HG03575 (cell line): ENCODE data around the gene THAP3.

Source experiments
- ATAC-seq: cut with Tn5 transposase; IDR thresholded peaks from one replicate; pipeline ENCODE4 v1.9.1; 2021; ENCODE audit not compliant: unreplicated experiment, insufficient number of reproducible peaks, low FRiP score; ENCODE audit errors: extremely low read depth

Gene THAP3

DNA sequence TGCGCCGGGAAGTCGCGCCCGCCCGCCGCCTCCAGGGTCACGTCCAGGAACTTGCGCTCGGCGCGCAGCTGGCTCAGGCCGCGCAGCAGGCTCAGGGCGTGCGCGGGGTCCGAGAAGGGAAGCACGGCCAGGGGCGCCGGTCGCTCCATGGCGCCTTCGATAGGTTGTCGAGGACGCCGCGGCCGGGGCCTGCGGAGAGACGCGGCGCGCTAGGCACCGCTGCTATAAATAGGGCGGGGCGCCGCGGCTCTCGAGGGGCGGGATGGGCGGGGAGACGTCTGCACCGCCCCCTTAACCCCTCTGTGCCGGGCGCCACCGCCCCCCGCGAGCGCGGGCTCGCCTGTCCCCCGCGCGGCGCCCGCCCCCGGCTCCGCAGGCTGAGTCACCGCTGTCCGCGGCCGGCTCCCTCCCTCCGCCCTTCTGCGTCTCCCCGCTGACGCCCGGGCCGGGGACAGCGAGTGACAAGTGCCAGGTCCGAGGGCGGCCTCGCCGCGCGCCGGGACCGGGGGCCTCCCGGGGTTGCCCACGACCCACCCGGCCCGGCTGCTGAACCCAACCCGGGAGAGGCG is 21.9 kb upstream of the THAP3 start, which contains the start of gene KLHL21:
Gene KLHL21 (minus strand): TSS at position 201 of the 569 bp plus-strand sequence. CDS start 52 bp downstream, at position 149.
- no peak for ATAC-seq

DNA sequence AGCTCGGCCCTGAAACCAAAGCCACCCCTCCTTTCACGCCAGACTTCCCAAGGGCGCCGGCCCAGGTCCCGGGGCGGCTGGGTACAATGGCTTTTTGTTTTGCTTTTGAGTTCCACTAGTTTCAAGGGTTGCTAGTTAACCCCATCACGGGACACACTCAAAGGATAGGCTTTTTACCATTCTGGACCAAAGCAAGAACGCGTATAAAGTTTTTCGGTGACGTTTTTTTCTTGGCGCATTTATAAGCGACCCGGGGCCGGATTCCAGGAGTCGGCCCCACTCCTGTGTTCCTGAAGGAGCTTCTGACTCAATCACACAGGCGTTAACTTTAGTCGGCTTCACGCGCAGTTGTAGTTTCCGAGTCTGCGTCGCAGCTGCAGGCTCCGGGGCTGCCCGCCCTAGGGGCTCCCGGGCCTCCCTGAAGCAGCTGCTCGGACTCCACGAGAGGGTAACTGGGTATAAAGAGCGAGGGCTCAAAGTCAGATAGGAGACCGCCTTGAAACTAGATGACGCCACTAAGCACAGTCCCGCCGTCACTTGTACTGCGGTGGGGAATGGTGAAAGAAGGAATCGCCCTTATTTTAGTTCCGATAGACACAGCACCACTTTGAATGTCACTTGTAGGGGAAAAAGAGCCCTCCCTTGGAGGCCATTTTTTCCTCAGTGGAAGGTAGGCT is 21.3 kb upstream of the THAP3 start:
- no peak for ATAC-seq

- ATAC-seq: no peak
Observed at GRCh38 chr1:6603915-6604558, 20.6 kb upstream of the THAP3 start.

- no peak for ATAC-seq
Observed at GRCh38 chr1:6612641-6613360, 11.9 kb upstream of the THAP3 start.

DNA sequence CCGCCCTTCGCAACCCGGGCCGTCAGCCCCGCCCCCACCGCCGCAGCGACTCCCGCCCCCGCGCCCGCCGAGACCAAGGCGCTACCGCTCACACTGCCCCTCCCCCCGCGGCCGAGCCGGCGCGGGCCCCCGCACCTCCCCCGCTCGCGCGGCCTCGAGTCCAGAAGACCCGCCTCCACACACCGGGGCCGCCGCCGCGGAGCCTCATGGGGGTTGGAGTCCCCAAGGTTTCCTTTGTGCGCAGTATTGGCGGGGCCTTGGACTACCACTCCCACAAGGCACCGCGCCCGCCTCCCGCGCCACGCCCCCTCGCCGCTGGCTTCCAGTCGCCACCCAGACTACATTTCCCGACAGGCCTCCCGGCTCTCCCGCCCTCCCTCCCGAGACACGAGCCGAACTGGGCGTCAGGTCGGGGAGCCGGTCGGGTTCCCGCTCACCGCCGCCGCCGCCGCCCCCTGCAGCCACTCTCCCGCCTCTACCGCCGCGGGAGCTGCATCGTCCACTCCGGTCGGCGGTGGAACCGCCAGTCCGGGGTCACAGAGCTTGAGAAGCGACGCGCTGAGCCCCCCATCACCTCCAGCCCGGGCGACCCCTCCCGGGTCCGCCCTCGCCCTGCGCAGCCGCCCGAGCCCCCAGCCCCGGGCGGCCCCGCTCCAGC is 11.2 kb upstream of the THAP3 start, which contains the start of gene PHF13:
Gene PHF13 (plus strand): TSS at position 371 of the 658 bp plus-strand sequence. CDS start 336 bp downstream, outside the sequence.
- ATAC-seq: peak; percentile 71

- ATAC-seq: no peak
Observed at GRCh38 chr1:6614019-6614928, 10.4 kb upstream of the THAP3 start.

DNA sequence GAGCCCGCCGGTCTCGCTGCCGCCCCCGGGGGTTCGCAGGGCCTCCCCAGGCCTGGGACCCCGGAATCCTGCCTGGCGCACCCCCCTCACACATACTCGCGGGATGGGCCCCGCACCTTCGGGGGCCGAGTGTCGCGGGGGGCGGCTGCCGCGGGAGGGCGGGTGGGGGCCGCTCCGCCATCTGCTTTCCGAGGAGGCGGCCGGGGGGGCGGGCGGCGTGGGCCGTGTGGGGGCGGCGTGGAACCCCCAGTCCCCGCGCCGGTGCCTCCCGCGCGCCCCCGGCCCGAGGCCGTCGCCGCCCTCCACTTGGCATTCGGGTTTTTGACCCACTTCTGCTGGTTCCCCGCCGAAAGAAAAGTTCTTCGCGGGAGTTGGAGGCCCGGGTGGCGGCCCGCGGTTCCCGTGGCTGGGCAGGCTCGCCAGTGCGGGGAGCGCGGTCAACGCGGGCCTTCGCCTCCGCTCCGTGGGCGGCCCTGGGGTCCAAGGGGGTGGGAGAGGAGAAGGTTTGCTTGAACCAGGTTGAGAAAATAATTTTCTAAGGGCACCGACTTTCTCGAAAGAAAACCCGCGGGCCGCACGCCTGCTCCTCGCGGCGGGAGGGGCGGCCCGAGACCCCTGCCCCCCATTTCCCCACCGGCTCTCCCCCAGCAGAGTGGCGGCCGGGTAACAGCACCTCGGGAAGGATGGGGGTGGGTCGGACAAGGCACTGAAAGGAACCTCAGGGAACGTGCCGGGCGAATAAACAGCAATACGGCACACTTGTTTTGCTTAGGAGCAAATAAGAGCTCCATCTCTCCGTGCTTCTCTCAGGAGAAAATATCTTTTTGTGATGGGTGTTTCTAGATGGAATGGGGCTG is 9.5 kb upstream of the THAP3 start:
- no peak for ATAC-seq

DNA sequence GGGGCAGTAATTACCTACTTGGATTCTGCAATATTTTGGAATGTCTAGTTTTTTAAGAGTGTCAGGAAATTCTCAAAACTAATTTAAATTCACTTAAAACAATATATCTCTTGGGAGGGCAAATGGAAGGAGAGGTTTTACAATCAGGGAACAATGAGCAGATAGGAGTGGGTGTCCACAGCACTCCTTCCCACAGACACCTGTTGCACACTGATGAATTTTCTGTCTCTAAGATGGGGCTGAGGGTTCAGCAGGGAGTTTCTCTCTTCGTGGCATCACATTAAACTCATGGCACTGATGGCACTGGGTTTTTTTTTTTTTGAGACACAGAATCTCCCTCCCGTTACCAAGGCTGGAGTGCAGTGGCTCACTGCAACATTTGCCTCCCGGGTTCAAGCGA is 5.6 kb upstream of the THAP3 start:
- ATAC-seq: no peak

DNA sequence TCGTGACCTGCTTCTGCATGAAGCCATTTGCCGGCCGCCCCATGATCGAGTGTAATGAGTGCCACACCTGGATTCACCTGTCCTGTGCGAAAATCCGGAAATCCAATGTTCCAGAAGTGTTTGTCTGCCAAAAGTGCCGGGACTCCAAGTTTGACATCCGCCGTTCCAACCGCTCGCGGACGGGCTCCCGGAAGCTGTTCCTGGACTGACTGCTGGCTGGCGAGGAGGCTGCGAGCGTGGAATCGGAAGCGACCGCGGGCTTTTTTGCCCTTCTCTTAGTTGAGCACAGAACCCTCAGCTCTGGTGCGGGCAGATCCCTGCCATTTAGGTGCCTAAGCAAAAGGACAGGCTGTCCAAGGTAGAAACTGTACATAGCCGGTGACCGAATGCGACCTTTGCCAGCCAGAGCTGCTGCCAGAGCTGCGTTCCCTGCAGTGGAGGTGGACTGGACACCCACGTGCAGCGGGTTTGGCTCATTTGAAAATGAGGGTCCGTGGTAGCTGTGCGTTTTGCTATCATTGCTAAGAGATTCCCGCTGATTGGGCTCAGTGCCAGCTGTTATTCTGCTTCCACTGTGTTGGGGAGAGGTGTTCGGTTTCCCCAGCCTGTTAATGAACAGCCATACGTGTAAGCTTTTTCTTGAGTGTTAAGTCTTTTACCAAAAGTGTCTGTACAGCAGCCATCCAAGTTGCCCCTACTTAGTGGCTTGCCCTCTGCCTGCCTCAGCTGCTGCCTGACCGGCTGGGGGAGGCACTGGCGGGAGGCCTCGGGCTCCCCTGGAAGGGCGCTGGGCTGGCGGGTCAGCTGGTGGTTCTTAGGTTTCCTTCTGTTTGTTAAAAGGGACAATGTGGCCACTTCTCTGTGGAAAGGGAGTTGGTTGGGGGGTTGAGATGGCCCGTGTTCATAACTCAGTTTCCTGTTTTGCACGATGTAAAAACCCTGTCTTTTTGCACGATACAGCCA is 3.0 kb upstream of the THAP3 start:
- no peak for ATAC-seq

DNA sequence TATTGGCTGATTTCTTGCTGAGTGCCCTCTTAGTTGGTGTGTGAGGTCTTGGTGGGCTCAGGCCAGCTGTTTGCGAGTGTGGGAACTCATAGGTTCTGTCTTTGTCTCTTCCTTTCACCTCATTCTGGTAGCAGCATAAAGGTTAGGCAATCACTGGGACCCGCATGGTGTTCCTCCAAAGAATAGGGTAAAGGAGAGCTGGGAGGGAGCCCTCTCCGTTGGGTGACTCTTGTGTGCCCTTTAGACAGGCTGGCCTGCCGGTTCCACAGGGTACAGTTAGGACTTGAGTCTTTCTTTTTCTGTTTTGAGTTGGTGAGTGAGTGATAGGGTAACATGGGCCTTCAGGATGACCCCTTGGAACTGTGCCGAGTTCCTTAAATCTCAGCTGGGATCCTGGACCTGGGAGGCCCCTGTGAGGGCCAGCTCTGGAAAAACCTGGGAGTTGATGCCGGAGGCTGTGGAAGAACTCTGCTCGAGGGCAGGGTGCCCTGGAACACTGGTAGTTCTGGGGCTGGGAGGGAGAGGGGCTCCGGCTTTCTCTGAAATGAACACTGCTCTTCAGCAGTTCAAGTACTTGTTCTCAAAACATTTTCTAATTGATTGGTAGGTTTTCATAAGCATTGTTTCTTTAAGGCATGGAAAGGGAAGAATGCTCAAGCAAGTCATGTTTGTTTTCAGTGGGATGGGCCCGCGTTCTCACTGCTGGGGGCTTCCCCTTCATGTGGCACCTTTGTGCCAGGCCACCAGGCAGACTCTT is 2.1 kb upstream of the THAP3 start:
- ATAC-seq: no peak

- no peak for ATAC-seq
Observed at GRCh38 chr1:6623269-6623965, 1.3 kb upstream of the THAP3 start.

DNA sequence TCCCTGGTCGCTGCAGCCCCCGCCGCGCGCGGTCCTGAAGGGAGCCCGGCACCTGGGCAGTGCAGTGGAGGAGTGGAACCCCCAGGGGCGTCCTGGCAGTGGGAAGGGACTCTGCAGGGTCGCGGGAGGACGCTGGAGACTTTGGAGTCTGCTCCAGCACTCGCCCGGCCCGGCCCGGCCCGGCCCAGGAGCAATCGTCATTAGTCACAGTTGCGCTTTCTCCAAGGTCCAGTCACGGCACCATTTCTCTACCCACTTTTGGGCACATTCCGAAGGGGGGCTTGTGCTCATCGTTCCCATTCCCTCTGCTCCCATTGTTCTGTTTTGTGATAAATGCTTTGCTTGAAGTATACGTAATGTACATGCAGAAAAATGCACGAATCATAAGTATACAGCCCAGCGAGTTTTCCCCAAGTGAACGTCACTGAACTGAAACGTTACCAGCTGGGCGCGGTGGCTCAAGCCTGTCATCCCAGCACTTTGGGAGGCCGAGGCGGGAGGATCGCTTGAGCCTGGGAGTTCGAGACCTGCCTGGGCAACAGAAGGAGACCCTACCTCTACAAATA is 999 bp downstream of the THAP3 start:
- no peak for ATAC-seq

DNA sequence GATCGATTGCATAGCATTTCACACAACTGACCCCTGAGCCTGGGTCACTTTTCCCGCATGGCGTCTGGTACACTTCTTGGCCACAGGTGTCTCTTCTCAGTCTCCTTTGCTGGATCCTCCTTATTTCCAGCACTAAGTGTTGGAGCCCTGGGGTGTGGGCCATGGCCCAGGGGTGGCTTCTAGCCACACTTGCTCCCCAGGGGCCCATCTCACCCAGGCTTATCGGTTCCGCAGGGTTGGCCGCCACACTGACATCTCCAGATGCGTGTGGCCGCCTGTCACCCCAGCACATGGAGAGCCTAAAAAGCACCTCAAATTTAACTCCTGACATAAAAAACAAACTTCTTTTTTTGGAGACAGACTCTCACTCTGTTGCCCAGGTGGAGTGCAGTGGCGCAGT is 2.4 kb downstream of the THAP3 start:
- ATAC-seq: no peak

DNA sequence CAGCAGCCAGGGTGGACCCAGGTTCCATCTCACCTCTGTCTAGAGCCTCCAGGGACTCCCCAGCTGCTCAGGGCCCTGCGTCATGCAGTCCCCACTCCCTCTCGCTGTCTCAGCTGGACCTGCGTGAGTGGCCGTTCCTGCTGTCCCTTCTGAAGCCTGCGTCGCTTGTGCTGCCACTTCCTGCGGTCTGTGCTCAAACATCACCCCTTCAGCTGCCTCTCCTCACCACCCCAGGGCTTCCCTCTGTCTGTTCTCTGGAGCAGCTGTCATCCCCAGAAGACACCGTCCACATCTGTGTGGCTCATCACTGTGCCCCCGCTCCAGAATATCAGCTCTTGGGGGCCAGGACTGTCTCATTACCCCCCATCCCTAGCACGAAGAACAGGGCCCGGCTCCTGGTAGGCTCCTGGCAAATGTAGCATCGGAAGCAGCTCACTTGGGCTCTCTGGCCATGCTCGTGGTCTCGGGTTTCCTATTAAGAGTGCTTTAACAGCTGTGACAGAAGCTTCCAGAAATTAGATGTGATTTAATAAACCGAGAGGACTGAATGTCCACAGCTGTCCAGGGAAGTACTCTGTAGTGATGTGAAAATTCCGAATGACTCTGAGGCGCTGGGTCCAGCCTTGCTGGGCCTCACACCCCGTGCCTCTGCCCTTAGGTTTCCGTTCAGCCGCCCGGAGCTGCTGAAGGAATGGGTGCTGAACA is 3.3 kb downstream of the THAP3 start:
- no peak for ATAC-seq
